GM15510 (cell line): ENCODE data around the gene LILRB2.
"Not testable (repeated sequence)": the region's sequence is repeated elsewhere in the genome, so short reads cannot be mapped to it uniquely, and the experiment has no call there.

Source experiments
- POLR2A ChIP-seq: IDR thresholded peaks from 3 replicates; pipeline ENCODE4 v1.6.1; 2011; ENCODE audit warnings: borderline replicate concordance; ENCODE audit not compliant: insufficient read length; ENCODE audit errors: extremely low read depth

LILRB2 gene

DNA sequence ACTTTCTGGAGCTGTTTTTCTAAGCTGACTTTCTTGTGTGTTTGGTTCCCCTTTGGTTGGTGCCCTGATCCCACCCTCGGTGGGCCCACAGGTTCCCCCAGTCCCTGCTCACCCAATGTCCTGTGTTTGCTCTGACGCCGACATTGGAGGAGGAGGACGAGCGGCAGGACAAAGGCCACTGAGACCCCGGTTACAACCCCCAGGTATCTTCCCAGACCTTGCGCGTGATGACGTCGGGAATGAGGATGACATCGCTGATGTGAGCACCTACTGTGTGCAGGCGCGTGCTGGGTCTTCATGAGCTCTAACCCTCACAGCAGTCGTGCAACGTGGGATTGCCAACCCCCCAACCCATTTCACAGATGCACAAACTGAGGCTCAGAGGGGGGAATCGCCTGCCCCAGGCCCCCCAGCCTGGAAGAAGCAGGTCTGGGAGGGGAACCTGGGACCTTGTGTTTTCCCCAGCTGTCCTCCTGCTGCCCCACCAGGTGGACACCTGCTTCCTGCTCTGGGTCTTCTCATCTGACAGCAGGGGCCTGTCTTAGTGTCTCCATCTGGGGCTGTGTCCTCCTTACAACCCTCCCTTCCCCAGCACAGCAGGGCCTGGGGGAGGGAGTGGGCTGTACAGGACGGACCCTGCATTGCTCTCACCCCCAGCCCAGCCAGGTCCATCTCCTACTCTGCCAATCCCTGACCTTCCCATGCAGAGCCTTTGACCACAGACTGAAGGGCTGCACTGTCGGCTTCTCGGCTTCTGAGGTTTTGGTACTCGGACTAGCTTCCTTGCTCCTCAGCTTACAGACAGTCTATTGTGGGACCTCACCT lies 33.6 kb downstream of the LILRB2 start:
- no peak for TF ChIP-seq POLR2A

DNA sequence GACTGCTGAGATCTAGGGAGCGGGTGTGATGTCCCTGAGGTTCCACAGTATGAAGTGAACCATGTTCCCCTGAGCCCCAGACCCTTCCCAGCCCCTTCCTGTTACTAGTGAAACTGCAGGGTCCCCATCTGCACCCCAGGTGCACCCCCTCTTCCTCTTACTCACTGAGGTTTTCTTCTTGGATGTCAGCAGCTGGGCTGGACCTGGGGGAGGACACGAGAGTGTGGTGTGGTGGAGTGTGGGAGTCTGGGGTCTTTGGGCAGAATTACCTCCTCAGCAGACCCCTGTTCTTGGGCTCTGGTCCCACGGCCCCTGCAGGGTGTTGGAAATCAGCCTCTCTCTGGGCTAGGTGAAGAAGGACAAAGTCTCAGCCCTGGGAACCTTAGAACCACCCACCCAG lies 35.0 kb downstream of the LILRB2 start:
- TF ChIP-seq POLR2A, result no peak

- not testable (repeated sequence) for TF ChIP-seq POLR2A
Measured at GRCh38 chr19:54242646-54243045, 38.3 kb downstream of the LILRB2 start, which contains the start of gene LILRA6. Gene LILRA6 (minus strand): TSS chr19:54242790.

GRCh38 chr19:54233941-54234340 lies 47.0 kb downstream of the LILRB2 start:
- no peak for TF ChIP-seq POLR2A

- no peak for TF ChIP-seq POLR2A
Measured at GRCh38 chr19:54231077-54231931, 49.6 kb downstream of the LILRB2 start.

GRCh38 chr19:54230031-54230430 lies 50.9 kb downstream of the LILRB2 start:
- TF ChIP-seq POLR2A, result no peak

DNA sequence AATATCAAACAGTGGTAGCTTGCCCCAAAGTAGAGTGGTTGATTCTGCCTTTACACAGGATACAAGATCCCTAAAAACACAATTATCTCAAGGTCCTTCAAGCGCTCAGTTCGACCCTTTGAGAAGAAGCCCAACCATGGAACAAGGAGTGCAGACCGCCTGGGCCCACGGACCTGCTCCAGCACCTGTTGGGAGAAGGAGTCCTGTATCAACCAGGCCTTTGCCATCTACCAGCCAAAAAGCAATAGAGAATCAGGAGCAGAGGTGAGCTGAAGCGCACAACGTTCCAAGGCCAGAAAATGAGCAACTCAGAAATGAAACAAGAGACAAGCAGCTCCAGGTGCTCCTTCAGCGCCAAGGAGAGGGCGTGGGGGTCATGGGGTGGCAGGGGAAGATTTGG lies 51.8 kb downstream of the LILRB2 start:
- TF ChIP-seq POLR2A, result no peak
